OCI-M1 (cell line): Measurements from ENCODE around the gene PTGER3.

Source experiments
- DNase-seq: peaks from one replicate; lab custom pipeline; 2025; lab: John Stamatoyannopoulos, UW

The PTGER3 gene

GRCh38 chr1:71047635-71048607 is at the start of gene PTGER3:
TSS of gene PTGER3 (minus strand) at chr1:71047816. CDS start at chr1:71047577, 239 bp downstream.
- peak; percentile 91 for DNase-seq

GRCh38 chr1:71094913-71095312 is 47.3 kb upstream of the PTGER3 start:
- DNase-seq: no peak

GRCh38 chr1:71093938-71094337 is 46.3 kb upstream of the PTGER3 start:
- DNase-seq: peak; percentile 55

GRCh38 chr1:71089536-71090270 is 42.1 kb upstream of the PTGER3 start:
- no peak for DNase-seq

GRCh38 chr1:71088645-71089287 is 41.1 kb upstream of the PTGER3 start:
- no peak for DNase-seq

GRCh38 chr1:71087713-71088112 is 40.1 kb upstream of the PTGER3 start:
- no peak for DNase-seq

GRCh38 chr1:71087060-71087459 is 39.4 kb upstream of the PTGER3 start:
- DNase-seq: peak; percentile 13

- DNase-seq: no peak
Observed at GRCh38 chr1:71086331-71086730, 38.7 kb upstream of the PTGER3 start.

- no peak for DNase-seq
Observed at GRCh38 chr1:71083271-71083670, 35.7 kb upstream of the PTGER3 start.

- DNase-seq: peak; percentile 50
Observed at GRCh38 chr1:71081697-71082080, 34.1 kb upstream of the PTGER3 start.

GRCh38 chr1:71080739-71081696 is 33.4 kb upstream of the PTGER3 start, which contains the start of gene ZRANB2:
TSS of gene ZRANB2 (minus strand) at chr1:71081035. CDS start at chr1:71080995, 40 bp downstream.
- peak; percentile 98 for DNase-seq

- DNase-seq: peak; percentile 64
Observed at GRCh38 chr1:71080230-71080738, 32.7 kb upstream of the PTGER3 start.

- no peak for DNase-seq
Observed at GRCh38 chr1:71074681-71075080, 27.1 kb upstream of the PTGER3 start.

- no peak for DNase-seq
Observed at GRCh38 chr1:71072273-71072672, 24.7 kb upstream of the PTGER3 start.

GRCh38 chr1:71071720-71072119 is 24.1 kb upstream of the PTGER3 start:
- no peak for DNase-seq

- DNase-seq: no peak
Observed at GRCh38 chr1:71068325-71069240, 21.0 kb upstream of the PTGER3 start.

- no peak for DNase-seq
Observed at GRCh38 chr1:71054791-71055190, 7.2 kb upstream of the PTGER3 start.

- no peak for DNase-seq
Observed at GRCh38 chr1:71054281-71054731, 6.7 kb upstream of the PTGER3 start.

GRCh38 chr1:71053758-71054157 is 6.1 kb upstream of the PTGER3 start:
- no peak for DNase-seq

- no peak for DNase-seq
Observed at GRCh38 chr1:71053146-71053545, 5.5 kb upstream of the PTGER3 start.
